PC-9 (cell line): Measurements from ENCODE around the gene PARP12.
"Not testable (repeated sequence)": the region's sequence is repeated elsewhere in the genome, so short reads cannot be mapped to it uniquely, and the experiment has no call there.

Experiments used
- EZH2 ChIP-seq: fragments of 200-600 bp; sonication (generic); IDR thresholded peaks from 2 replicates; pipeline ENCODE4 v1.8.0; 2017; ENCODE audit warnings: antibody characterized with exemption, low read depth
- TF ChIP-seq, protein P1 (sequence below): fragments of 200-600 bp; sonication (generic); conservative IDR thresholded peaks from 2 replicates; pipeline ENCODE4 v1.6.1; 2017; ENCODE audit warnings: mixed run types, antibody characterized with exemption, mild to moderate bottlenecking, moderate library complexity

DNA sequence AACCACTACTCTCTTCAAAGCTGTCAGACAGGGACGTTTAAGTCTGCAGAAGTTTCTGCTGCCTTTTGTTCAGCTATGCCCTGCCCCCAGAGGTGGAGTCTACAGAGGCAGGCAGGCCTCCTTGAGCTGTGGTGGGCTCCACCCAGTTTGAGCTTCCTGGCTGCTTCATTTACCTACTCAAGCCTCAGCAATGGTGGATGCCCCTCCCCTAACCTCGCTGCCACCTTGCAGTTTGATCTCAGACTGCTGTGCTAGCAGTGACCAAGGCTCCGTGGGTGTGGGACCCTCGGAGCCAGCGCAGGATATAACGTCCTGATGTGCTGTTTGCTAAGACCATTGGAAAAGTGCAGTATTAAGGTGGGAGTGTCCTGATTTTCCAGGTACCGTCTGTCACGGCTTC lies 46.0 kb upstream of the PARP12 start:
- not testable (repeated sequence) for TF ChIP-seq EZH2
- TF ChIP-seq, protein P1, sequence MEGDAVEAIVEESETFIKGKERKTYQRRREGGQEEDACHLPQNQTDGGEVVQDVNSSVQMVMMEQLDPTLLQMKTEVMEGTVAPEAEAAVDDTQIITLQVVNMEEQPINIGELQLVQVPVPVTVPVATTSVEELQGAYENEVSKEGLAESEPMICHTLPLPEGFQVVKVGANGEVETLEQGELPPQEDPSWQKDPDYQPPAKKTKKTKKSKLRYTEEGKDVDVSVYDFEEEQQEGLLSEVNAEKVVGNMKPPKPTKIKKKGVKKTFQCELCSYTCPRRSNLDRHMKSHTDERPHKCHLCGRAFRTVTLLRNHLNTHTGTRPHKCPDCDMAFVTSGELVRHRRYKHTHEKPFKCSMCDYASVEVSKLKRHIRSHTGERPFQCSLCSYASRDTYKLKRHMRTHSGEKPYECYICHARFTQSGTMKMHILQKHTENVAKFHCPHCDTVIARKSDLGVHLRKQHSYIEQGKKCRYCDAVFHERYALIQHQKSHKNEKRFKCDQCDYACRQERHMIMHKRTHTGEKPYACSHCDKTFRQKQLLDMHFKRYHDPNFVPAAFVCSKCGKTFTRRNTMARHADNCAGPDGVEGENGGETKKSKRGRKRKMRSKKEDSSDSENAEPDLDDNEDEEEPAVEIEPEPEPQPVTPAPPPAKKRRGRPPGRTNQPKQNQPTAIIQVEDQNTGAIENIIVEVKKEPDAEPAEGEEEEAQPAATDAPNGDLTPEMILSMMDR, result not testable (repeated sequence)
